Colon (tissue), 2 donors: ENCODE results near the gene PROC.
"Not testable (repeated sequence)": the region's sequence is repeated elsewhere in the genome, so short reads cannot be mapped to it uniquely, and the experiment has no call there.

Source experiments
- FAIRE-seq: peaks from 2 replicates; lab custom pipeline; 2012; peaks lifted over from hg19 to GRCh38; lab: Jason Lieb, UNC
- donor health status: control.
- donor health status: control.

PROC gene

DNA sequence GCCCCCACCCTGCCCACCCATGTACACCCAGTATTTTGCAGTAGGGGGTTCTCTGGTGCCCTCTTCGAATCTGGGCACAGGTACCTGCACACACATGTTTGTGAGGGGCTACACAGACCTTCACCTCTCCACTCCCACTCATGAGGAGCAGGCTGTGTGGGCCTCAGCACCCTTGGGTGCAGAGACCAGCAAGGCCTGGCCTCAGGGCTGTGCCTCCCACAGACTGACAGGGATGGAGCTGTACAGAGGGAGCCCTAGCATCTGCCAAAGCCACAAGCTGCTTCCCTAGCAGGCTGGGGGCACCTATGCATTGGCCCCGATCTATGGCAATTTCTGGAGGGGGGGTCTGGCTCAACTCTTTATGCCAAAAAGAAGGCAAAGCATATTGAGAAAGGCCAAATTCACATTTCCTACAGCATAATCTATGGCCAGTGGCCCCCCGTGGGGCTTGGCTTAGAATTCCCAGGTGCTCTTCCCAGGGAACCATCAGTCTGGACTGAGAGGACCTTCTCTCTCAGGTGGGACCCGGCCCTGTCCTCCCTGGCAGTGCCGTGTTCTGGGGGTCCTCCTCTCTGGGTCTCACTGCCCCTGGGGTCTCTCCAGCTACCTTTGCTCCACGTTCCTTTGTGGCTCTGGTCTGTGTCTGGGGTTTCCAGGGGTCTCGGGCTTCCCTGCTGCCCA lies 9.3 kb downstream of the PROC start:
- FAIRE-seq = no peak

DNA sequence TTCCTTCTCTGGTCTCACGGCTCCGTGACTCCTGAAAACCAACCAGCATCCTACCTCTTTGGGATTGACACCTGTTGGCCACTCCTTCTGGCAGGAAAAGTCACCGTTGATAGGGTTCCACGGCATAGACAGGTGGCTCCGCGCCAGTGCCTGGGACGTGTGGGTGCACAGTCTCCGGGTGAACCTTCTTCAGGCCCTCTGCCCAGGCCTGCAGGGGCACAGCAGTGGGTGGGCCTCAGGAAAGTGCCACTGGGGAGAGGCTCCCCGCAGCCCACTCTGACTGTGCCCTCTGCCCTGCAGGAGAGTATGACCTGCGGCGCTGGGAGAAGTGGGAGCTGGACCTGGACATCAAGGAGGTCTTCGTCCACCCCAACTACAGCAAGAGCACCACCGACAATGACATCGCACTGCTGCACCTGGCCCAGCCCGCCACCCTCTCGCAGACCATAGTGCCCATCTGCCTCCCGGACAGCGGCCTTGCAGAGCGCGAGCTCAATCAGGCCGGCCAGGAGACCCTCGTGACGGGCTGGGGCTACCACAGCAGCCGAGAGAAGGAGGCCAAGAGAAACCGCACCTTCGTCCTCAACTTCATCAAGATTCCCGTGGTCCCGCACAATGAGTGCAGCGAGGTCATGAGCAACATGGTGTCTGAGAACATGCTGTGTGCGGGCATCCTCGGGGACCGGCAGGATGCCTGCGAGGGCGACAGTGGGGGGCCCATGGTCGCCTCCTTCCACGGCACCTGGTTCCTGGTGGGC lies 10.0 kb downstream of the PROC start:
- no peak for FAIRE-seq

DNA sequence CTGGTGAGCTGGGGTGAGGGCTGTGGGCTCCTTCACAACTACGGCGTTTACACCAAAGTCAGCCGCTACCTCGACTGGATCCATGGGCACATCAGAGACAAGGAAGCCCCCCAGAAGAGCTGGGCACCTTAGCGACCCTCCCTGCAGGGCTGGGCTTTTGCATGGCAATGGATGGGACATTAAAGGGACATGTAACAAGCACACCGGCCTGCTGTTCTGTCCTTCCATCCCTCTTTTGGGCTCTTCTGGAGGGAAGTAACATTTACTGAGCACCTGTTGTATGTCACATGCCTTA lies 10.5 kb downstream of the PROC start:
- FAIRE-seq = no peak

DNA sequence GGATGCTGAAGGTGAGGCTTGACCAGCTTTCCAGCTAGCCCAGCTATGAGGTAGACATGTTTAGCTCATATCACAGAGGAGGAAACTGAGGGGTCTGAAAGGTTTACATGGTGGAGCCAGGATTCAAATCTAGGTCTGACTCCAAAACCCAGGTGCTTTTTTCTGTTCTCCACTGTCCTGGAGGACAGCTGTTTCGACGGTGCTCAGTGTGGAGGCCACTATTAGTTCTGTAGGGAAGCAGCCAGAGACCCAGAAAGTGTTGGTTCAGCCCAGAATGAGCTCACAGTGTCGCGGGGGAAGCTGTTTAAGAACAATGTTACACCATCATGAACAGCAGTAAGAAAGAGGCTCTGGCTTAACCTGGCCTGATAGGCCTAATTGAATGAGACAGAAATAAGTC lies 11.1 kb downstream of the PROC start:
- no peak for FAIRE-seq

DNA sequence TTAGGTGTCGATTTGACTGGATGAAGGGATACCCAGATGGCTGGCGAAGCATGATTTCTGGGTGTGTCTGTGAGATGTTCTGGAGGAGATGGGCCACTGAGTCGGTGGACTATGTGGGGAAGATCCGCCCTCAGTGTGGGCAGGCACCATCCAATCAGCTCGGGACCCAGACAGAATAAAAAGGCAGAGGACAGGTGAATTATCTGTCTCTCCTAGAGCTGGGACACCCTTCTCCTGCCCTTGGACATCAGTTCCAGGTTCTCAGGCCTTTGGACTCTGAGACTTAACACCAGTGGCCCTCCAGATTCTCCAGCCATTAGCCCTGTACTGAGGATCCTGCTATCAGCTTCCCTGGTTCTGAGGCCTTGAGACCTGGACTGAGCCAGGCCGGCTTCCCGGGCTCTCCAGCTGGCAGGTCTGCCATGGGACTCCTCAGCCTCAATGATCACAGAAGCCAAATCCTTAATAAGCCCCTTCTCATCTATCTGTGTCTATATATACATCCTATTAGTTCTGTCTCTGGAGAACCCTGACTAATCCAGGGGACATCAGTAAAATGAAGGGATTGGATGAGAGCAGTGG lies 11.7 kb downstream of the PROC start:
- no peak for FAIRE-seq

DNA sequence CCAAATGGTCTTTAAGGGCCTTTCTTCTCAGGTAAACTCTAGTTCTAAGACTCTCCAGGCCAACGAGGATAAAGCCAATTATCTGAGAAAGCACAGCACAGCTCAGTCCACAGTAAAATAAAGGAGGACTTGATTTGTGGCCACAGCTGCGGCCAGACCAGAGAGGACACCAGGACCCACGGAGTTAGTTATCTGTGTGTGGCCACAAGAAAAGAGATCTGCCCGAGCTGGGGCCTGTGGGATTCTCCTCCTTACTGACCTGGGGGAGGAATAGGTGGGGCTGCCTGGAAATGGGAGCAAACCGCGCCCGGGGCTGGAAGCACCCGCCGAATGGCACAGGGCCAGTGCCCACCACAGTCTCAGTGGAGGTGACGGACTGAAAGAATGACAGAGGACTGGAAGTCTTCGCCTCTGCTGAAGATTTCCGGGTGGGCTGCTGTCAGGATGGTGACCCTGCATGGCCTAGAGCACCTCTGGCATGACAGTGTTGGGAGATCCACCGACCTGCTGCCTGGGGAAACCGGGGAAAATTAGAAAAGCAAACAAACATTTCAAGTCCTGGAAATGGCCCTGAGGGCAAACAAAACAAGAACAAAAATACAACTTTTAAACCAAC lies 13.3 kb downstream of the PROC start:
- no peak for FAIRE-seq

DNA sequence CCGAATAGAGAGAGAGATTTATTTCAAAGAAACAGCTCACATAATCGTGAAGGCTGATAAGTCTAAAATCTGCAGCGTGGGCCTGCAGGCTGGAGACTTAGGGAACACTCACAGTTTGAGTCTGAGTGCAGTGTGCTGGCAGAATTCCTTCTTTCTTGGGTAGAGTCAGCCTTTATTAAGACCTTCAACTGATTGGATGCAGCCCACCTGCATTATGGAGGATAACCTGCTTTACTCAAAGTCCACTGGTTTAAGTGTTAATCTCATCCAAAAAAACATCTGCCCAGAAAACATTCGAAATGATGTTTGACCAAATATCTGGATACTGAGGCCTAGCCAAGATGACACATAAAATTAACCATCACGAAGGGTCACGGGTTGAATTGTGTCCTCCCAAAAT lies 16.3 kb downstream of the PROC start:
- no peak for FAIRE-seq

DNA sequence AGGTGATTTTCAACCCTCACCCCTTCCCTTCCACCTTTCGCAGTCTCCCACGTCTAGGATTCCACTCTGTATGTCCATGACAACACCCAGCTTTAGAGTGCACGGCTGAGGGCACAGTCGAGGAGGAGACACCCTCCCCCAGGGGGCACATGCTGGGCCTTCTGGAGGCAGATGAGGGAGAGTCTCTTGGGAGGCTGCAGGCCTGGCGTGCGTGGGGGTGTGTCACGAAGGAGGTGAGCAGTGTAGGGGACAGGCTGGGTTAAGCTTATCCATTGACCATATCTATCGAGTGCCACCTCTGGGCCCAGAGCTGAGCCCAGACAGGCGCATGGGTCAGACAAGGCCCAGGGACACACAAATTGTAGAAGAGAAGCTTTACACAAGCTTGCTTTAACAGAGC lies 18.8 kb downstream of the PROC start:
- FAIRE-seq = no peak

DNA sequence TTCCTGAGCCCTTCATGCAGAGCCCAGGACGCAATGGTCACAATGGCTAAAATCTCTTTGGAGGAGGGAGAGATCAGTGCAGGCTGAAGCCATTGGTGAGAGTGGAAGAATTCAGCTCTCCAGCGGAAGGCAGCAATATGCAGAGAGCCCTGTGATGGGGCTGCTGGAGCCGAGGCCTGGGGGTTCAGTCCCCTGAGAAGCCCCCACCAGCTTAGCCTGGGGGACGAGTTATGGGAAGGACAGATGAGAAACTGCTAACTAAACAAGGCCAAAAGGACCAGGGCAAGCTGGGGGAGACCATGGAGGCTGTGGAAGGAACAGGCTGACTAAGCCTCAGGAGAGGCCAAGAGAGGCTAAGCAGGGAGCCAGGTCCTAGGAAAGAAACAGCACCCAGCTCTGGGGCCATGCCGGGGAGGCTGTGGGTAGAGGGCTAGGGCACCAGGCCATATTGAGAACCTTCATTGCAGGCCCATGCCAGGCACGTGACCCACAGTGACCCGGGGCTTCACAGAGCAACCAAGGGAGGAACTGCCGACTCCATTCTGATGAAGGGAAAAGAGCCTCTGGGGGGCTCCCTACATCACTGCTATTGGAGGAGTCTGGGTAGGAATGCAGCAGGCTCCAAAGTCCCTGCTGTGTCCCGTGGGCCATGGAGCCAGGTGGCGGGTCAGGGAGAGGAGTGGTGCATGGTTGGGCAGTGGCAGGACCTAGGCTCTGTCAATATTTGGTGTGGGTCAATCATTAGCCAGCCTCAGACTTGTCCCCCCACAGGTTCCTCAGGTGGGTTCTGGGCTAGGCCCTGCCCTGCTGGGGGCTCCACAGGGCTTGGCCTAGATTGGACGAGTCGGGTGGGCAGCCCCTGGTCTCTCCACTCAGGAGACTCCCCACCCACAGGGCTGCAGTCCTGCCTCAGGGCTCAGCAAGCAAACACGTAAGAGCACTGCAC lies 19.8 kb downstream of the PROC start:
- no peak for FAIRE-seq

DNA sequence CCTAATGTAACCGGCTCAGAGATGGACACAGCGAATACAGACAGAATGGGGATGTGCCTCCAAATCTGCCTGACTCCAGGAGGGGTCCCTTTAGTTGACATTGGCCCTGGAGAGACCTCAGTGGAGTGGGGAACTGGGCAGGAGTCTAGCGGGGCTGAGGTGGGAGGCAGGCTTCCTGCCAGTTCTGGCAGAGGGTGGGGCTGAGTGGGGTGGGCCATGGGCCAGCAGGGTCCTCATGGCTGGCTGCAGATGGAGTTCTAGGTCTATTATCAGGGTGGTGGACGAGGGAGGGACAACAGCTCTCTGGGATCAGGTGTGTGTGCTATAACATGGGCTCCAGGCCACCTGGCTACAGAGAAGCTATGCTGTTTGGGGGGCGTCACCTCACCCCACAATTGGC lies 21.1 kb downstream of the PROC start:
- no peak for FAIRE-seq

DNA sequence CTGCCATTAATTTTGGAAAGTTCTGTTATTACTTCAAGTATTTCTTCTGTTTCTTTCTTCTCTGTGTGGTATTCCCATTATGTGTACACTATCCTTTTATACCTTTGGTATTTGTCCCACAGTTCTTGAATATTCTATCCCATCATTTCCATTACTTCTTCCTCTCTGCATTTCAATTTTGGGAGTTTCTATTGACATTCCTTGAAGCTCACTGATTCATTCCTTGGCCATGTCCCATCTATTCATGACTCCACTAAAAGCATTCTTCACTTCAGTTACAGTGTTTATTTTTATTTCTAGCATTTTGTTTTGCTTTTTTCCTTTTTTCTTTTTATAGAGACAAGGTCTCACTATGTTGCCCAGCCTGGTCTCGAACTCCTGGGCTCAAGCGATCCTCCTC lies 30.3 kb downstream of the PROC start:
- FAIRE-seq = no peak

DNA sequence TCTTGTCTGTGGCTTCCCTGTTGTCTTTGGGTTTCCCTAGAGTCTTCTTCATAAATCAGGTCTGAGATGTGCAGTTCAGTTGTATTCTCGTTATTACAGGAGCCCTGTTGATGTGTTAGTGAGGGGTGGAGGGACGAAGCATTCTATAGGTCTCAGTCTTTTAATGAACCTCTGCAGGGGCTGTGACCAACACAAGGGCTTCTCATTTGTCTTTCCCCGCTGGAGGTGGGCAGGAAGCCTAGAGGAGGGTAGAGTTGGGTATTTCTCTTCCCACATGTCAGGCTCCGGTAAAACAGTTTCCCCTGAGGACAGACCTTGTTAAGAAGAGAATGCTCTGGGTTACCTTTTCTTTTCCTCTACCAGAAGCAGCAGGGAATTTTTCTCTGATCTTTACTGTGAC lies 31.2 kb downstream of the PROC start:
- FAIRE-seq = no peak

DNA sequence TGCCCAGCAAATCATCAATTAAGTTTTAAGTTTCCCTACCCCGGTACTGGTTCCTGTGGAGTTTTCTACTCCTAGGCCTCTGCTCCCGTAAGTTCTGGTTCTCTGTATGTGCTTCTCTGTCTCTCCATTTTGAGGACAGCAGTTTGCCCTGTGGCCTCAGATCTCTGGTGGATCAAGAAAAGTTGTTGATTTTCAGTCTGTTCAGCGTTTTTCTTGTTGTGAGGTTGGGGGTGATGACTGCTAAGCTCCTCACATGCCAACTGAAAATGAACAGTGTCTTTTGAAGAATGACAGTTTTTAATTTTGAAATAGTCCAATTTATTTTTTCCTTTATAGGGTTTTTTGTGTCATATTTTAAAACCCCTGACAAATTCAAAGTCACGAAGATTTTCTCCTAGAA lies 31.7 kb downstream of the PROC start:
- no peak for FAIRE-seq

DNA sequence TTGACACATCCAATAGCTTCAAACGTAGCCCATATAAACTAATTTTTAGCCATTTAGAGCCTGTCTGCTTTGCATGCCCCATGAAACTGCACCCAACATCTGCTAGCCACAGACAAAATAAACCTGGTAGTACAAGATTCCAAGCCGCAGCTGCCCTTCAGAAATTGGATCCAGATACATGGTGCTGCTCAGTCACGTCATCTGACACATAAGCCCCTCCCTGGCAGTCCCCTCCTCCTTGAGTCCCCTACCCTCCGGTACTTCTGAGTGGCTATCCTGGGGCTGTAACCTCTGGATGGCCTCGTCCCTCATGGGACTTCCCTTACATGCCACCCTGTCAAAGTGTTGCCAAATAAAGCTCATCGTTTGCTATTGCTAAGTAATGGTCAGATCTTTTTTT lies 33.8 kb downstream of the PROC start:
- no peak for FAIRE-seq

DNA sequence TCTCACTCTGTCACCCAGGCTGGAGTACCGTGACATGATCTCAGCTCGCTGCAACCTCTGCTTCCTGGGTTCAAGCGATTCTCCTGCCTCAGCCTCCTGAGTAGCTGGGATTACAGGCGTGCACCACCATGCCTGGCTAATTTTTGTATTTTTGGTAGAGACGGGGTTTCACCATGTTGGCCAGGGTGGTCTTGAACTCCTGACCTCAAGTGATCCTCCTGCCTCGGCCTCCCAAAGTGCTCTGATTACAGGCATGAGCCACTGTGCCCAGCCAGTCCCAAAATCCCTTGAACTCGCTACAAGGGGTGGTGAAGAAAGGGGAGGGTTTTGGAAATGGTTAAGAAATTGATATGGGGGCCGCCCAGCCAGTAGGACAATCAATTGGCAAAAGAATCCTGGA lies 34.2 kb downstream of the PROC start:
- FAIRE-seq = not testable (repeated sequence)

DNA sequence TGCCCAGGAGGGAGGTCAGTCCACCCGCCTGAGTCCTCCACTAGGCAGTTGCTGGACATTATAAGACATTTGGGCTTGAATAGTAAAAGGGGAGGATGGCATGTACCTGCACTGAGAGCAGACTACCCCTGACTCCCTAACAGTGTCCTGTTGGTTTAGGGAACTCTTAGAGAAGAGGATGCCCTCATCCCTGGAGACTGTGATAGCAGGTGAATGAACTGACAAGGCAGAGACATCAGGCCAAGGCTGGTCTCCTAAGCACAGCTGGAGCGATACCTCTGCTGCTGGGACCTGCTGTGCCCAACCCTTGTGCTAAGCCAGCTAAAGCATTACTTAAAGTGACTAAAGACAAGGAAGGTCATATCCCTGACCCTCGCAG lies 34.8 kb downstream of the PROC start:
- no peak for FAIRE-seq

DNA sequence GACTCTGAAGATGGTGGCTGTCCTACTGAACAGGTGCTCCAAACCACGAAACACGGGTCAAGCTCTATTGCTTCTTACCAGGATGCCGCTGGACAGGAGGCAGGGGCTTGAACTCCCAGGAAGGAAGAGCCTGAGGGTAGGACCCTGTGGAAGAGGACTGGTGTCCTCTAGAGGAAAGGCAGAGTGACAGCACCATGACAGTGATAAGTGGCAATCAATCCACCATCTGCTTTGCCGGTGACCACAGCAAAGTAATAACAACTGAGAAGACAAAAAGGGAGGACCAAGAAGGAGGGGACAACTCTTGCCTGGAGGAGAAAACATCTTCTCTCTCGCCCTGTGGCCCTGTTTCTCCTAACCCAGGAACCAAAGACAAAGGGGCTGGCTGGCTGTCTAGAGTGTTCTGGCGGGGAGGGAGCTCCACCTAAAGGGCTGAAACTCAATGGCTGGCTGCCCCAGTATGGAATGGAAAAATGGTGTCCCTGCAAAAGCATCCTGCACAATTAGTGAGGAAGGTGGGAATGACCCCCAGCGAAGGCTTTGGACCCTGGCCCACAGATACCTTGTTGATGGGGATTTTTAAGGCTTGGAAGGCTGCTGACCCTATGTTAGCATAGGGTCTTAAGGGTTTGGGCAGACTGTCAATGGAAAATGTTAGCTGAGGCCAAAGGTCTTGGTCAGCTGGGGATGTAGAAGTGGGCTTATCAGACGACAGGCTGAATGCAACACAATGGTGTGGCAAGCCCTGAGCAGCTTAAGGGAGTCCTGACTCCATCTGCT lies 35.4 kb downstream of the PROC start:
- no peak for FAIRE-seq

DNA sequence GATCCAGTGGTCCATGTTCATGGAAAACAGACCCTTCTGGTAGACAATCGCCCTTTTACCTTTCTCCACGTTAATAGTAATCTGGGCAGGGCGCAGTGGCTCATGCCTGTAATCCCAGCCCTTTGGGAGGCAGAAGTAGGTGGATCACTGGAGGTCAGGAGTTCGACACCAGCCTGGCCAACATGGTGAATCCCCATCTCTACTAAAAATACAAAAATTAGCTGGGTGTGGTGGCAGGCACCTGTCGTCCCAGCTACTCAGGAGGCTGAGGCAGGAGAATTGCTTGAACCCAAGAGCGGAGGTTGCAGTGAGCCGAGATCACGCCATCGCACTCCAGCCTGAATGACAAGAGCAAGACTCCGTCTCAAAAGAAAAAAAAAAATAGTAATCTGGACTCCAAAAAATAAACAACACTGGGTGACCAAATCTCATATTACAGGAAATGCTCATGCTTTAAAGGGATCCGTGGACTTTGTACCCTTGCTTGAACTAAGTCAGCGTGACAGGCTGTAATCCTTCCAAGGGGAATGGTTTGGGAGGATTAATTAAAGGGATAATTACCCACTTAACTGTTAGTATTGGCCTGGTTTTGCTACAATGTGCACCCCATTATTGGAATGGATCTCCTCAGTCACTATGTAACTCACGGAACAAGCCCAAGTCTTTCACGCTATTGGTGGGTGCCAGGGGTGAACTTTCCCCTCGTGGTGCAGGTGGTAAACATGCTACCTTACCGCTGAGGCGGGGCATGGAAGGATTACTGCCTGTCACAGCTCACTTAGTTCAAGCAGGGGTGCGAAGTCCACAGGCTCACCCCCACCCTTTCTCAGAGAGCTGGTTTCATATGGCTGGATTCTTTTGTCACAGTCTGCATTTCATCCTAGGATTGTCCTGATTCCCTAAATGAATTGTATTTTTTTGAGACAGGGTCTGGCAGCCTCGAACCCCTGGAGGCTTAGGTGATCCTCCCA lies 36.7 kb downstream of the PROC start:
- FAIRE-seq = no peak

DNA sequence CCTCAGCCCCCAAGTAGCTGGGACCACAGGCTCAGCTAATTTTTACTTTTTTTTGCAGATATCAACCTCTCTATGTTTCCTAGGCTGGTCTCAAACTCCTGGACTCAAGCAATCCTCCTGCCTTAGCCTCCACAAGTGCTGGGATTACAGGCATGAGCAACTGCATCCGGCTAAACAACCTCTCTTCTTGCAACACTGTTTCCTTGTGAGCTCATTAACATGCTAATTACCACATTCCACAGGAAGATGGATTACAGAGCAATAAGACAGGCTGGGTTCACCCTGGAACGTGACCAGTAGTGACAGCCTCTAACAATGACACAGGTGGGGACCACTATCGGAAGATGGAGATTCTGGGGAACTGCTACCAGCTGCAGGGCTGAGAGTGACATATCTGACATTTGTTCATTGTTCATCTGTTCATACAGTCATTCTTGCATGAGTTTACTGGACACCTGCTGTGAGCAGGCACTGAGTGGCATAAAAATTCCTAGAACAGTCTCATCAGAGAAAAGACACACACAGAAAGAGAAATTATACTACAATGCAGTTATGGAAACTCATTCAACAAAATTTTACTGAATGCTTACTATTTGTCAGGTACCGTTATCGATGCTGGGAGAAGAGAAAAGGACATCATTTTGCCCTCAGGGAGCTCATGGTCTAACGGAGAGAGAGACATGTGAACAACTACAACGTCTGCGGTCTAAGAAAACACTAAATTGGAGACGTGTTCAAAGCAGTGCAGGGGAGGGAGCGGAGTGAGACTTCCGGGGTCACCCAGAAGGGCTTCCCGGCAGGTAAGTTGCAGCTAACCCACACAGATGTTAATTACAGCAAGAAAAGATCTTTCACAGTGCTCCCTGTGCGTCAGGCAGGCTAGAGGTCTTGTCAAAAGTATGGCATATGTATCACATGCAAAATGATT lies 37.6 kb downstream of the PROC start:
- FAIRE-seq = no peak
